SK-N-SH (cell line): ENCODE results near the gene JMJD7. TPM values are rescaled to one million over a fixed set of nuclear protein-coding genes. Genes with fewer than 3 reads are reported as not detected.

Source experiments
- CTCF ChIA-PET: fragments of 300-600, 350-600 bp; formaldehyde crosslinking; extraction: SDS; loops from one replicate; lab custom pipeline; 2021; lab: Yijun Ruan, JAX
- POLR2A ChIA-PET: fragments of 350-600 bp; sonication (Branson Sonifier 250); formaldehyde crosslinking; extraction: SDS; loops from one replicate; lab custom pipeline; 2020; ENCODE audit warnings: antibody characterized with exemption, inconsistent platforms; lab: Yijun Ruan, JAX
- DNase-seq: peaks from one replicate; pipeline ENCODE4 v3.0.0; 2012
- H2AFZ ChIP-seq: fragments of 200-600 bp; sonication (generic); 2 replicates; pipeline ENCODE4 v1.8.1; 2016; ENCODE audit warnings: antibody characterized with exemption, mild to moderate bottlenecking, low read depth
- H3F3A ChIP-seq: fragments of 200-600 bp; sonication (generic); replicated peaks from 2 replicates; pipeline ENCODE3; 2016; ENCODE audit warnings: antibody characterized with exemption, mild to moderate bottlenecking; ENCODE audit not compliant: insufficient read depth
- H3K27ac ChIP-seq, 2 experiments: fragments of 200-500 bp in 1 of 2; fragments of 200-600 bp in 1 of 2; sonication (Bioruptor generic) in 1 of 2; sonication (generic), shearing (Covaris generic) in 1 of 2; 2 replicates each; pipeline versions ENCODE4 v1.5.1 to v1.6.1; 2014 to 2016; ENCODE audit warnings: low read depth in 2 of 2, inconsistent platforms in 1 of 2, low read length in 1 of 2, mild to moderate bottlenecking in 1 of 2, mixed read lengths in 1 of 2
- H3K27me3 ChIP-seq: fragments of 200-600 bp; sonication (generic), shearing (Covaris generic); 2 replicates; pipeline ENCODE4 v1.6.1; 2016; ENCODE audit warnings: mixed run types; ENCODE audit not compliant: insufficient read depth
- H3K36me3 ChIP-seq, 2 experiments: fragments of 200-500 bp in 1 of 2; fragments of 200-600 bp in 1 of 2; sonication (Bioruptor generic) in 1 of 2; sonication (generic) in 1 of 2; replicated peaks in 1 of 2; 2 replicates each; pipeline versions ENCODE3 to v1.5.1; 2014 to 2016; ENCODE audit warnings: low read length in 1 of 2, mild to moderate bottlenecking in 1 of 2; ENCODE audit not compliant: insufficient read depth in 2 of 2, control insufficient read depth in 1 of 2
- H3K4me1 ChIP-seq, 2 experiments: fragments of 200-500 bp in 1 of 2; fragments of 200-600 bp in 1 of 2; sonication (Bioruptor generic) in 1 of 2; sonication (generic), shearing (Covaris generic) in 1 of 2; 2 replicates each; pipeline versions ENCODE4 v1.5.1 to v1.6.1; 2014 to 2016; ENCODE audit warnings: low read depth in 1 of 2, low read length in 1 of 2, mixed run types in 1 of 2; ENCODE audit not compliant: insufficient read depth in 2 of 2, control insufficient read depth in 1 of 2
- H3K4me2 ChIP-seq: fragments of 200-600 bp; sonication (generic), shearing (Covaris generic); 2 replicates; pipeline ENCODE4 v1.6.1; 2017; ENCODE audit warnings: mixed run types
- H3K4me3 ChIP-seq, 2 experiments: fragments of 200-500 bp in 1 of 2; fragments of 200-600 bp in 1 of 2; sonication (Bioruptor generic) in 1 of 2; sonication (generic), shearing (Covaris generic) in 1 of 2; 2 replicates each; pipeline versions ENCODE4 v1.5.1 to v1.8.1; 2014 to 2016; ENCODE audit warnings: low read depth in 2 of 2, inconsistent platforms in 1 of 2, low read length in 1 of 2, mild to moderate bottlenecking in 1 of 2, mixed read lengths in 1 of 2, moderate library complexity in 1 of 2
- H3K79me2 ChIP-seq: fragments of 200-600 bp; sonication (generic); 2 replicates; pipeline ENCODE4 v1.8.1; 2017; ENCODE audit warnings: mild to moderate bottlenecking; ENCODE audit not compliant: insufficient read depth
- H3K9ac ChIP-seq: fragments of 200-600 bp; sonication (generic); 2 replicates; pipeline ENCODE4 v1.6.1; 2017; ENCODE audit warnings: mixed run types
- H3K9me2 ChIP-seq: fragments of 200-600 bp; sonication (generic); 2 replicates; pipeline ENCODE4 v1.6.1; 2017; ENCODE audit warnings: mixed run types
- H3K9me3 ChIP-seq: fragments of 200-600 bp; sonication (generic); 2 replicates; pipeline ENCODE4 v1.6.1; 2017; ENCODE audit warnings: mixed run types, mild to moderate bottlenecking, moderate library complexity
- H4K20me1 ChIP-seq: fragments of 200-600 bp; sonication (generic); 2 replicates; pipeline ENCODE4 v1.6.1; 2017; ENCODE audit warnings: mild to moderate bottlenecking, mixed run types; ENCODE audit not compliant: insufficient read depth
- ELF1 ChIP-seq: IDR thresholded peaks from 2 replicates; pipeline ENCODE4 v1.4.0; 2012
- EZH2phosphoT487 ChIP-seq: fragments of 200-600 bp; sonication (generic); IDR thresholded peaks from 2 replicates; pipeline ENCODE4 v1.6.1; 2017; ENCODE audit warnings: low read depth, mixed run types, mild to moderate bottlenecking, antibody characterized with exemption, moderate library complexity, borderline replicate concordance
- FOXJ3 ChIP-seq: sonication (generic); formaldehyde crosslinking; IDR thresholded peaks from 2 replicates; pipeline ENCODE4 v1.5.1; 2020; ENCODE audit warnings: mild to moderate bottlenecking, missing genetic modification reagents
- GATA2 ChIP-seq: sonication (generic); formaldehyde crosslinking; IDR thresholded peaks from 2 replicates; pipeline ENCODE4 v1.5.0; 2020; ENCODE audit warnings: mild to moderate bottlenecking, missing genetic modification reagents
- JUND ChIP-seq: IDR thresholded peaks from 2 replicates; pipeline ENCODE4 v1.4.0; 2012
- MEF2A ChIP-seq: IDR thresholded peaks from 2 replicates; pipeline ENCODE4 v1.4.0; 2012; ENCODE audit warnings: low read depth, borderline replicate concordance
- NFIC ChIP-seq: IDR thresholded peaks from 2 replicates; pipeline ENCODE4 v1.4.0; 2012; ENCODE audit warnings: borderline replicate concordance
- NRF1 ChIP-seq: IDR thresholded peaks from 2 replicates; pipeline ENCODE4 v1.6.1; 2012; ENCODE audit warnings: low read depth, mild to moderate bottlenecking, low read length
- POLR2AphosphoS5 ChIP-seq: IDR thresholded peaks from 2 replicates; pipeline ENCODE4 v1.6.1; 2012; ENCODE audit warnings: low read depth, low read length
- RCOR1 ChIP-seq: fragments of 150-350 bp; IDR thresholded peaks from 2 replicates; pipeline ENCODE4 v1.6.1; 2017; ENCODE audit warnings: antibody characterized with exemption, low read length
- RXRA ChIP-seq: IDR thresholded peaks from 2 replicates; pipeline ENCODE4 v1.4.0; 2012; ENCODE audit warnings: low read depth, mild to moderate bottlenecking, borderline replicate concordance
- SMC3 ChIP-seq: IDR thresholded peaks from 2 replicates; pipeline ENCODE4 v1.6.1; 2012; ENCODE audit warnings: low read depth, low read length, improper control_type of control experiment
- TEAD4 ChIP-seq: IDR thresholded peaks from 2 replicates; pipeline ENCODE4 v1.4.0; 2012; ENCODE audit warnings: mild to moderate bottlenecking, borderline replicate concordance; ENCODE audit not compliant: insufficient read depth
- YY1 ChIP-seq: IDR thresholded peaks from 2 replicates; pipeline ENCODE4 v1.4.0; 2012; ENCODE audit warnings: low read depth, mild to moderate bottlenecking
- WGBS: methylation state at CpG from one replicate; pipeline ENCODE4 v1.1.6; 2017; ENCODE audit warnings: low lambda C conversion rate; 5-methylcytosine and 5-hydroxymethylcytosine counted together
- polyA plus RNA-seq, 3 experiments: library from polyadenylated mRNA; depleted of rRNA; stranded (reverse); fragments of >200 nt; gene quantifications; 2 replicates each; pipeline ENCODE4 v1.2.3, GENCODE V29; 2012
- TF ChIP-seq, protein P1 (sequence below): fragments of 150-350 bp; IDR thresholded peaks from 2 replicates; pipeline ENCODE4 v1.6.1; 2016; ENCODE audit warnings: mild to moderate bottlenecking, low read depth, low read length
- TF ChIP-seq, protein P2 (sequence below): IDR thresholded peaks from 2 replicates; pipeline ENCODE4 v1.4.0; 2012; ENCODE audit warnings: low read depth, borderline replicate concordance
- TF ChIP-seq, protein P3 (sequence below): IDR thresholded peaks from 2 replicates; pipeline ENCODE4 v1.4.0; 2012; ENCODE audit warnings: low read depth, borderline replicate concordance
- TF ChIP-seq, protein P4 (sequence below): fragments of 150-350 bp; IDR thresholded peaks from 2 replicates; pipeline ENCODE4 v1.6.1; 2017; ENCODE audit warnings: antibody characterized with exemption, low read length, low read depth, borderline replicate concordance

JMJD7 gene
- polyA plus RNA-seq, 1 of the 3 experiments (the other 2 are of a cell fraction): 6.5 TPM

DNA sequence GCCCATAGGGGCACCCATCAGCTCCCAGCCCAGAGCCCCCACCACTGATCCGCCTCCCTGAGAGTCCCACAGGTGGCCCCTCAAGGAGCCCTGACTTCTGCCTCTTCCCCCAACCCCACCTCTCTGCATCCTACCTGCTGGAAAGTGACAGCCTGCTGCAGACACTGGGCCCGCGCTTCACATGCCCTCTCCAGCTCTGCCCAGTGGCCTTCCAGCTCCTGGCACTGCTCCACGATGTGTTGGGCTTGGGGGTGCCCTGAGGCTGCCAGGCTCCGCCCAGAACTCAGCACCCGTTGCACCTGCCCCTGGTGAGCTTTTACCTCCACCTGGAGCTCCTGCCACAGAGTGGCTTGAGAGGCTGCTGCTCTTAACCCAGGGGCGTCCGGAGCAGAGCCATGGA lies 45.8 kb downstream of the JMJD7 start:
- Histone ChIP-seq H3K9me2 (no peaks in the 10 kb centered on the region), H3K4me3 (no peak overlapping the region), H3K27me3 (no peaks in the 10 kb centered on the region), H3F3A (no peaks in the 10 kb centered on the region), H3K4me2 (no peak overlapping the region), H3K36me3 (no peaks in the 10 kb centered on the region), H3K4me1 (peaks cover 0 to 25% of the 10 kb centered on the region in 2 experiments; a peak in 1 of 4 replicates), H3K79me2 (no peaks in the 10 kb centered on the region), H3K27ac (no peak overlapping the region), H3K9me3 (no peaks in the 10 kb centered on the region), H3K9ac (no peak overlapping the region), H4K20me1 (no peaks in the 10 kb centered on the region), H2AFZ (no peak overlapping the region)
- ChIA-PET CTCF (interaction anchor here (0.6 to 1.0 kb wide), 2 partner anchors 29 to 408 kb away, joined by 3 read pairs; no protein-coding TSS in a partner anchor), POLR2A (no interaction called here)
- TF ChIP-seq NRF1 (no peak), POLR2AphosphoS5 (no peak), TEAD4 (no peak), JUND (no peak), RXRA (no peak), SMC3 (no peak), FOXJ3 (no peak)
- TF ChIP-seq, protein P1, sequence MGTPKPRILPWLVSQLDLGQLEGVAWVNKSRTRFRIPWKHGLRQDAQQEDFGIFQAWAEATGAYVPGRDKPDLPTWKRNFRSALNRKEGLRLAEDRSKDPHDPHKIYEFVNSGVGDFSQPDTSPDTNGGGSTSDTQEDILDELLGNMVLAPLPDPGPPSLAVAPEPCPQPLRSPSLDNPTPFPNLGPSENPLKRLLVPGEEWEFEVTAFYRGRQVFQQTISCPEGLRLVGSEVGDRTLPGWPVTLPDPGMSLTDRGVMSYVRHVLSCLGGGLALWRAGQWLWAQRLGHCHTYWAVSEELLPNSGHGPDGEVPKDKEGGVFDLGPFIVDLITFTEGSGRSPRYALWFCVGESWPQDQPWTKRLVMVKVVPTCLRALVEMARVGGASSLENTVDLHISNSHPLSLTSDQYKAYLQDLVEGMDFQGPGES: no peak
- DNase-seq: no peak
- 62% methylated on average over 6 of the region's 8 CpGs for WGBS

DNA sequence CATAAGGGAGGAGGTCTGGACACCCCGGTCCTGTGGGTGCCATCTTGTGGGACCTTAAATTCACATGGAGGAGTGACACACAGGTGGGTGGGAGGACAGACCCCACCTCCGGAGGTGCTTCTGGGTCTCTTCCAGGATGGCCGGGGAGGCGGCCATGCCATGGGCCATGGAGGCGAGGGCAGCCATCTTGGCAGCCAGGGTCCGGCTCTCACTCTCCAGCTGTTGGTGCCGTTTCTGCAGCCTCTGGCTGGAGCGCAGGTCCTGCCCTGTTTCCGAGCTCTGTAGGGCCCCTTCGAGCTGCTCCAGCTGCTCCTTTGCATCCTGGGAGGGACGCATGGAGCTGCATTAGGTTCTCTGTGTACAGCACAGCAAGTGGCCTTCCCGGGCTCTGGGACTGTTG lies 46.8 kb downstream of the JMJD7 start:
- WGBS: 80% methylated on average over 1 of the region's 12 CpGs
- Histone ChIP-seq H3K4me3 (no peak overlapping the region), H2AFZ (no peak overlapping the region), H3K4me2 (no peak overlapping the region), H3K9me2 (no peaks in the 10 kb centered on the region), H3K4me1 (peaks cover 0 to 25% of the 10 kb centered on the region in 2 experiments; a peak in 1 of 4 replicates), H3K36me3 (no peaks in the 10 kb centered on the region), H3K27ac (no peak overlapping the region), H3K79me2 (no peaks in the 10 kb centered on the region), H3K9me3 (no peaks in the 10 kb centered on the region), H3K27me3 (no peaks in the 10 kb centered on the region), H4K20me1 (no peaks in the 10 kb centered on the region), H3K9ac (no peak overlapping the region), H3F3A (no peaks in the 10 kb centered on the region)
- no peak for DNase-seq
- POLR2A ChIA-PET: no interaction called here
- CTCF ChIA-PET: interaction anchor here (0.6 to 0.9 kb wide), 4 partner anchors 16 to 192 kb away, joined by 3 to 4 read pairs (median 3); no protein-coding TSS in a partner anchor
- TF ChIP-seq MEF2A (no peak), EZH2phosphoT487 (no peak), NFIC (no peak), YY1 (no peak), RCOR1 (no peak), ELF1 (no peak), NRF1 (no peak), POLR2AphosphoS5 (no peak), GATA2 (CRISPR knock-in tag) (no peak)
- TF ChIP-seq, protein P1: no peak
- TF ChIP-seq, protein P2, sequence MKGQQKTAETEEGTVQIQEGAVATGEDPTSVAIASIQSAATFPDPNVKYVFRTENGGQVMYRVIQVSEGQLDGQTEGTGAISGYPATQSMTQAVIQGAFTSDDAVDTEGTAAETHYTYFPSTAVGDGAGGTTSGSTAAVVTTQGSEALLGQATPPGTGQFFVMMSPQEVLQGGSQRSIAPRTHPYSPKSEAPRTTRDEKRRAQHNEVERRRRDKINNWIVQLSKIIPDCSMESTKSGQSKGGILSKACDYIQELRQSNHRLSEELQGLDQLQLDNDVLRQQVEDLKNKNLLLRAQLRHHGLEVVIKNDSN: no peak
- TF ChIP-seq, protein P3, sequence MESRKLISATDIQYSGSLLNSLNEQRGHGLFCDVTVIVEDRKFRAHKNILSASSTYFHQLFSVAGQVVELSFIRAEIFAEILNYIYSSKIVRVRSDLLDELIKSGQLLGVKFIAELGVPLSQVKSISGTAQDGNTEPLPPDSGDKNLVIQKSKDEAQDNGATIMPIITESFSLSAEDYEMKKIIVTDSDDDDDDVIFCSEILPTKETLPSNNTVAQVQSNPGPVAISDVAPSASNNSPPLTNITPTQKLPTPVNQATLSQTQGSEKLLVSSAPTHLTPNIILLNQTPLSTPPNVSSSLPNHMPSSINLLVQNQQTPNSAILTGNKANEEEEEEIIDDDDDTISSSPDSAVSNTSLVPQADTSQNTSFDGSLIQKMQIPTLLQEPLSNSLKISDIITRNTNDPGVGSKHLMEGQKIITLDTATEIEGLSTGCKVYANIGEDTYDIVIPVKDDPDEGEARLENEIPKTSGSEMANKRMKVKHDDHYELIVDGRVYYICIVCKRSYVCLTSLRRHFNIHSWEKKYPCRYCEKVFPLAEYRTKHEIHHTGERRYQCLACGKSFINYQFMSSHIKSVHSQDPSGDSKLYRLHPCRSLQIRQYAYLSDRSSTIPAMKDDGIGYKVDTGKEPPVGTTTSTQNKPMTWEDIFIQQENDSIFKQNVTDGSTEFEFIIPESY: no peak
- TF ChIP-seq, protein P4, sequence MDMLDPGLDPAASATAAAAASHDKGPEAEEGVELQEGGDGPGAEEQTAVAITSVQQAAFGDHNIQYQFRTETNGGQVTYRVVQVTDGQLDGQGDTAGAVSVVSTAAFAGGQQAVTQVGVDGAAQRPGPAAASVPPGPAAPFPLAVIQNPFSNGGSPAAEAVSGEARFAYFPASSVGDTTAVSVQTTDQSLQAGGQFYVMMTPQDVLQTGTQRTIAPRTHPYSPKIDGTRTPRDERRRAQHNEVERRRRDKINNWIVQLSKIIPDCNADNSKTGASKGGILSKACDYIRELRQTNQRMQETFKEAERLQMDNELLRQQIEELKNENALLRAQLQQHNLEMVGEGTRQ: no peak
